WI38 (cell line): ENCODE measurements around the gene CAMK2N2.

Source experiments
- H3K4me3 ChIP-seq: 2 replicates; pipeline ENCODE4 v1.5.1; 2011; ENCODE audit warnings: low read depth, mild to moderate bottlenecking, control low read depth, low read length
- TF ChIP-seq, protein P1 (sequence below): IDR thresholded peaks from 2 replicates; pipeline ENCODE4 v1.5.1; 2012; ENCODE audit warnings: low read depth, mild to moderate bottlenecking, control low read depth, low read length

Gene CAMK2N2

DNA sequence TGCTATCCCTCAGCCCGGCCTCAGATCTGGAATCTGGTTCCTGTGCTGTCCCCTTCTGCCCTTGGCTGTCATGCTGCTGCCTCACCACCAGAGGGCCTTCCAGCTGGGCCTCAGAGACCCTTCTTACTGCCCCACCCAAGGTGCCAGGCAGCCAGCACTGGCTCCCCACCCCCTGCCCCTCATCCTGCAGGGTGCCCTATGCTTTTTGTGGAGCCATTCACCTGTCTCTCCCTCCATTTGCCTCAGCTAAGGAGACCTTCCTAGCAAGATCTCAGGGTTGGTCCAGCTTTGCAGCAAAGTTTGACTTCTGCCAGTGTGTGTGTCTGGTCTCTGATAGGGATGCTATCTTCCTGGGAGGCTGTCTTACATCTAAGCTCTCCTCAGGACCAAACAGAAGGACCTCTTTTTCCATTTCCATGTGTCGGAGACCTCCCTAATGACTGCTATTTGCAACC is 33.8 kb downstream of the CAMK2N2 start:
- H3K4me3 ChIP-seq: no peak overlapping the region
- TF ChIP-seq, protein P1, sequence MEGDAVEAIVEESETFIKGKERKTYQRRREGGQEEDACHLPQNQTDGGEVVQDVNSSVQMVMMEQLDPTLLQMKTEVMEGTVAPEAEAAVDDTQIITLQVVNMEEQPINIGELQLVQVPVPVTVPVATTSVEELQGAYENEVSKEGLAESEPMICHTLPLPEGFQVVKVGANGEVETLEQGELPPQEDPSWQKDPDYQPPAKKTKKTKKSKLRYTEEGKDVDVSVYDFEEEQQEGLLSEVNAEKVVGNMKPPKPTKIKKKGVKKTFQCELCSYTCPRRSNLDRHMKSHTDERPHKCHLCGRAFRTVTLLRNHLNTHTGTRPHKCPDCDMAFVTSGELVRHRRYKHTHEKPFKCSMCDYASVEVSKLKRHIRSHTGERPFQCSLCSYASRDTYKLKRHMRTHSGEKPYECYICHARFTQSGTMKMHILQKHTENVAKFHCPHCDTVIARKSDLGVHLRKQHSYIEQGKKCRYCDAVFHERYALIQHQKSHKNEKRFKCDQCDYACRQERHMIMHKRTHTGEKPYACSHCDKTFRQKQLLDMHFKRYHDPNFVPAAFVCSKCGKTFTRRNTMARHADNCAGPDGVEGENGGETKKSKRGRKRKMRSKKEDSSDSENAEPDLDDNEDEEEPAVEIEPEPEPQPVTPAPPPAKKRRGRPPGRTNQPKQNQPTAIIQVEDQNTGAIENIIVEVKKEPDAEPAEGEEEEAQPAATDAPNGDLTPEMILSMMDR: peak; percentile 83

DNA sequence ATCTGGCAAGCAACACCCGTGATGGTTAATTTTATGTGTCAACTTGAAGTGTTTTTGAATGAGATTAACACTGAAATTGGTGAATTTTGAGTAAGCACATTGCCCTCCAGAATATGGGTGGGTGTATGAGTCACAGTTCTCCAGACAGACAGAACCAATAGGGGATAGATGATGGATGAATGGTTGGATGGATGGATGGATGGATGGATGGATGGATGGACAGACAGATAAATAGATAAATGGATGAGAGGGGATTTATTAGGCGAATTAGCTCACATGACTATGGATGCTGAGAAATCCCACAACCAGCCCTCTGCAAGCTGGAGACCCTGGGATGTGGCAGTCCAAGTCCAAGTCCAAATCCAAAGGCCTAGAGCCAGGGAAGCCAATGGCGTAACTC is 37.4 kb downstream of the CAMK2N2 start:
- TF ChIP-seq, protein P1: no peak
- H3K4me3 ChIP-seq: no peak overlapping the region

DNA sequence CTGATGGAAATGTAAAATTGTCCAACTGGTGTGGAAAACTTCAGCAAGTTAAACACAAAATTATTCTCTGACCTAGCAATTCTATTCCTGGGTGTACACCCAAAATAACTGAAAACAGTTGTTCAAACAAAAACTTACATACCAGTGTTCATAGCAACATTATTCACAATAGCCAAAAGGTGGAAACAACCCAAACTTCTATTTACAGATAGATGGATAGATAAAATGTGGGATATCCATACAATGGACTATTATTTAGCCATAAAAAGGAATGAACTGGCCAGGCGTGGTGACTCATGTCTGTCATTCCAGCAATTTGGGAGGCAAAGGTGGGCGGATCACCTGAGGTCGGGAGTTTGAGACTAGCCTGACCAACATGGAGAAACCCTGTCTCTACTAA is 38.8 kb downstream of the CAMK2N2 start:
- TF ChIP-seq, protein P1: no peak

DNA sequence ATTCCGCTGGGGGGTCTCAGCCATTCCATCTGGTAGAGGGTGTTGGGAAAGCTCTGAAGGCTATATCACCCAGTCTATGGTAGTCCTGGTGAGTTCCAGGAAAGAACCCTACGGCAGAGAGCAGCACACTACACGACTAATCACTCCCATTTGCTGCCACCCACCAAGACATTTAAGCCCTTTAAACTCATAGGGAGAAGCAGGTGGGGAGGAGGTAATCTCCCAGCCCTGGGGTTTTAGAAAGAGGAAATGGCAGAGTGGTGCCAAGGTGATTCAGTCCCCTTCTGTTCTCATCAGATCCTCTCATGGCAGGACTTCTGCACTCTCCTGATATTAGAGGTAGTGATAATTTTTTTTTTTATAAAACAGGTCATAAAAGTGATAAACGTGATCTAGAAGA is 42.5 kb downstream of the CAMK2N2 start:
- H3K4me3 ChIP-seq: no peak overlapping the region
- TF ChIP-seq, protein P1: no peak

More for the DNA sequence above, 38.8 kb downstream of the CAMK2N2 start:
- no peak overlapping the region for H3K4me3 ChIP-seq

DNA sequence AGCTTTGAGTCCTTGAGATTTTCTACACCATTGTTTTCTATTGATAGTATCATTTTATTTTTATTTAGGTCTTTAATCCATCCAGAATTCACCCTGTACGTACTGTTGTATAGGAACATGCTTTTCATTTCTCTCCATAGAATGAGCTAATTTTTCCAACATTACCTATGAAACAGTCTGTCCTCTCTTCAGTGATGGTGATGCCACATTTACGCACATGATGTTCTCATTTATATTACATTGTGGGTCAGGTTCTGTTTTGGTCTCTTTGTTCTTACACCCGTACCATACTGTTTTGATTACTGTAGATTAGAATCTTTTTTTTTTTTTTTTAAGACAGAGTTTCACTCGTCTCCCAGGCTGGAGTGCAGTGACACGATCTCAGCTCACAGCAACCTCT is 49.6 kb downstream of the CAMK2N2 start:
- TF ChIP-seq, protein P1: no peak
- no peak overlapping the region for H3K4me3 ChIP-seq

DNA sequence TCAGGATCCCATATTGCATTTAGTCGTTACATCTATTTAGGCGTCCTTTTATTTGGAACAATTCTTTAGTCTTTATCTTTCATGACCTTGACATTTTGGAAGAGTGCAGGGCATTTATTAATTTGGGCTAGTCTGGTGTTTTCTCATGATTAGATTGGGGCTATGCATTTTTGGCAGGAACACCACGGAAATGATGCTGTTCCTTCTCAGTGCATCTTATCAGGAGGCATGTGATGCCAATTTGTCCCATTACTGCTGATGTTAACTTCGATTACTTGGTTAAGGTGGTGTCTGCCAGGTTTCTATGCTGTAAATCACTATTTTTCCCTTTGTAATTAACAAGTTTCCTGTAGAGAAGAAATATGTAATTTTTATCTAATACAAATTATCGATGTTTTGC is 50.1 kb downstream of the CAMK2N2 start:
- no peak overlapping the region for H3K4me3 ChIP-seq
- TF ChIP-seq, protein P1: no peak
